Activated CD4-positive, alpha-beta T cell treated with anti-CD3 and anti-CD28 coated beads, Interleukin-2, amount 10 ng/mL, durations not matched to agents 24 days and 14 days (primary cell): ENCODE results near the gene ZBTB16. TPM values are rescaled to one million over a fixed set of nuclear protein-coding genes. Genes with fewer than 3 reads are reported as not detected.

ENCODE experiments used
- DNase-seq: peaks from one replicate; pipeline ENCODE4 v3.0.0; 2022
- H3K27ac Mint-ChIP-seq: one replicate; pipeline ENCODE4 v1.8.0; 2022; ENCODE audit warnings: mild to moderate bottlenecking, mixed read lengths
- H3K27me3 Mint-ChIP-seq: one replicate; pipeline ENCODE4 v1.8.0; 2022; ENCODE audit warnings: mixed read lengths
- H3K36me3 Mint-ChIP-seq: one replicate; pipeline ENCODE4 v1.8.0; 2022; ENCODE audit warnings: low read depth, mild to moderate bottlenecking, mixed read lengths
- H3K4me1 Mint-ChIP-seq: one replicate; pipeline ENCODE4 v1.8.0; 2021; ENCODE audit warnings: mixed read lengths
- H3K4me3 Mint-ChIP-seq: one replicate; pipeline ENCODE4 v1.8.0; 2022; ENCODE audit warnings: mild to moderate bottlenecking, moderate library complexity, mixed read lengths
- H3K9me3 Mint-ChIP-seq: one replicate; pipeline ENCODE4 v1.8.0; 2021; ENCODE audit warnings: mixed read lengths
- intact Hi-C: fragments of 100-400 bp; cut with micrococcal nuclease; formaldehyde crosslinking; loops from one replicate; pipeline ENCODE4 v1.15.1; 2023
- total RNA-seq: library from RNA; stranded (reverse); gene quantifications from 2 replicates; pipeline ENCODE4 v1.2.3, GENCODE V29; 2022

ZBTB16 gene
- total RNA-seq, 1 donor from 2014 or later: 3.8 TPM

DNA sequence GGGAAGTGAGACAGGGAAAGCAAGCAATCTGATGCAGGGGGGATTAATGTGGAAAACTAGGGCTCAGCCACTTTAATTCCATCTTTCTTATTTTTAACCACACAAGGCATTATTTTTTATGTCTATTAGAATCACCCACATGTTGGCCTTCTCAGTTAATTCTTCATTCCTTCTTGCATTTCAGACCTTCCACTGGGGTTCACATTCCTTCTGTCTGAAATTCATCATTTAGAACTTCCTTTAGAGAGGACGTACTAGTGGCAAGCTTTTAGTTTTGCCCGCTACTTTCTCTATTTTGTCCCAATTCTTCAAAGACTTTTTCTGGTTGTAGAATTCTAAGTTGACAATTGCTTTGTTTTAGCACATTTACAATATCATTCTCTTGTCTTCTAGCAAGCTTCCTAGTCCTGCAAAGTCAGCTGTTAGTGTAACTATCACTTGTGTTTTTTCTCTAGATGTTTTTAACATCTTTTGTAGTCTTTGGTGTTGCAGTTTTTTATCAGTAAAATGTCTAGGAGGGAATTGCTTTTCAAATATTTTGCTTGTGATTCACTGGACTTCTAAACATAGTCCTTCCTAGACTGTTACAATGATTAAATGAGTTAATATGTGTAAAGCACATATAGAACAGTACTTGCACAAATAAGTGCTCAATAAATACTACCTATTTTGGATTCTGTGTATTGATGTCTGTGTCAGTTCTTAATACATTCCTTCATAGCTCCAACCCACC lies 231.2 kb downstream of the ZBTB16 start:
- Mint-ChIP-seq H3K9me3 (peaks cover 3% of the 10 kb centered on the region), H3K36me3 (no peaks in the 10 kb centered on the region), H3K4me1 (peaks cover 4% of the 10 kb centered on the region), H3K4me3 (no peak overlapping the region), H3K27ac (no peak overlapping the region), H3K27me3 (peaks cover 21% of the 10 kb centered on the region)
- no peak for DNase-seq
- intact Hi-C loops: no loop called here

DNA sequence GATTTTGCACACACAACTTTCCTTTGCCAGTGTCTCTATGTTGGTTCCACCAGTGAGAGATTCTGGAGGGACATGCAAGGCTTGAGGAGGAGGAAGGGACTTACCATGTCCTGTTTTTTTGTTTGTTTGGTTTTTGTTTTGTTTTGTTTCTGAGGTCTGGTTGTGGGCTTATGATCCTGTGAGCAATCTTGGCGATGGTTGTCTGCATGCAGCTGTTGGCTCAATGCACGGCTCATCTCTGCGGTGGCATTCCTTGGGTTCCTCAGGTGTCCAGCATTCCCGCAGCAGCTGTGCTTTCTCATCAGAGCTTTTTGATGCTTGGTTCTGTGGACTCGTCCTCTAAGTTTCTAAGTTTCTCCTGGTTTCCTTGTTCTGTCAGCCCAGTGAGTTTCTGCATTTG lies 231.9 kb downstream of the ZBTB16 start:
- H3K9me3 Mint-ChIP-seq: peaks cover 3% of the 10 kb centered on the region
- no peak overlapping the region for H3K27ac Mint-ChIP-seq
- no peaks in the 10 kb centered on the region for H3K36me3 Mint-ChIP-seq
- H3K27me3 Mint-ChIP-seq: peaks cover 25% of the 10 kb centered on the region
- intact Hi-C loops: no loop called here
- H3K4me3 Mint-ChIP-seq: peak overlapping the region; percentile 3
- DNase-seq: no peak
- H3K4me1 Mint-ChIP-seq: peaks cover 4% of the 10 kb centered on the region

DNA sequence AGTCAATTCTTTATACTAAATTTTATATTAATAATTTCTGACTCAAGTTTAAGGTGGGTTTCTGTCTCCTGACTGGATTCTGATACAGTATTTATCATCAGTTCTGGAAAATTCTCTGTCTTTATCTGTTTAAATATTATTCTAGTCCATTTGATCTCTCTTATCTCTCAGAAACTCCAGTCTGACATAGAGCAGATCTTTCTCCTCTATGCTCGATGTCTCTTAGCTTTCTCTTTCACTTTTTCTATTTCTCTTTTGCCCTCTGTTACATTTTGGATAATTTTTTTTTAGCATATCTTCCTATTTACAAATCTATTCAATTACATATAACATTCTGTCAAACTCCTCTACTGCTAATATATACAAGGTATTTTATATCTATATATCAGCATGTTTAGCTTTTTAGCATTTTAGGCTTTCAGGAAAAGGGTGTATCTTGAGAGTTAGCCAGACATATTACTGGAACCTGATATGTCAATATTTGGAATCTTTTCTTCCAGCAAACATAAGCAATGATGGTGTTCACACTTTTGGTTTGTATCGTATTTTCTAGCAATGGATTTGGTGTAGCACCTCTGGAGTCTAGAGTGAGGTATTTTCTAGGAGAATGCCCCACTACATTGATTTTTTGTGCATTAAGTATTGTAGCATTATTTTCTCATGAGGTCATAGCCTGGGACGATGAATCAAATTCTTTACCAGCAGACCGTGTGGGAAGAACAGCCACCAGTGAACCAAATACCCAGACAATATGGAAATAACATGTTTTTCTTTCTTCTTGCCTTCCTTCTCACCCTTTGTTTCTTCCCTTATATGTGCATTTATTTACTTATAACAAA lies 232.6 kb downstream of the ZBTB16 start:
- peaks cover 3% of the 10 kb centered on the region for H3K9me3 Mint-ChIP-seq
- intact Hi-C loops: no loop called here
- no peak for DNase-seq
- no peak overlapping the region for H3K27ac Mint-ChIP-seq
- H3K4me3 Mint-ChIP-seq: peak overlapping the region; percentile 30
- H3K27me3 Mint-ChIP-seq: peaks cover 25% of the 10 kb centered on the region
- peaks cover 4% of the 10 kb centered on the region for H3K4me1 Mint-ChIP-seq
- H3K36me3 Mint-ChIP-seq: no peaks in the 10 kb centered on the region

DNA sequence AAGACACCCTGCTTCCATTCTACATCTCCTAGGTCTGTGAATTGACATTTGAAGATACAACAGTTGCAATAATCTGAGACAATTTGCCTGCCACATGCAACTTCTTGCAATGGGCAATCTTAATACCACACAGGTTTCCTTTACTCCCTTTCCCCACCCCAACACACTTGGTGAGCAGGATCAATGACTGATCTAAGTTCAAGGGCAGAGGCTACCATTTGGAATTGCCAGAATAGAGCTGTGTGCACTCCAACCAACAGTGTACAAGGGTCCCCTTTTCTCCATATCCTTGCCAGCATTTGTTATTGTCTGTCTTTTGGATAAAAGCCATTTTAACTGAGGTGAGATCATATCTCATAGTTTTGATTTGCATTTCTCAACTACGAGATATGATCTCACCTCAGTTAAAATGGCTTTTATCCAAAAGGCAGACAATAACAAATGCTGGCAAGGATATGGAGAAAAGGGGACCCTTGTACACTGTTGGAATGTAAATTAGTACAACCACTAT lies 233.7 kb downstream of the ZBTB16 start:
- Mint-ChIP-seq H3K36me3 (no peaks in the 10 kb centered on the region), H3K4me3 (no peak overlapping the region), H3K27me3 (peaks cover 23% of the 10 kb centered on the region), H3K9me3 (peaks cover 3% of the 10 kb centered on the region), H3K4me1 (peaks cover 4% of the 10 kb centered on the region), H3K27ac (no peak overlapping the region)
- DNase-seq: no peak
- intact Hi-C loops: no loop called here

DNA sequence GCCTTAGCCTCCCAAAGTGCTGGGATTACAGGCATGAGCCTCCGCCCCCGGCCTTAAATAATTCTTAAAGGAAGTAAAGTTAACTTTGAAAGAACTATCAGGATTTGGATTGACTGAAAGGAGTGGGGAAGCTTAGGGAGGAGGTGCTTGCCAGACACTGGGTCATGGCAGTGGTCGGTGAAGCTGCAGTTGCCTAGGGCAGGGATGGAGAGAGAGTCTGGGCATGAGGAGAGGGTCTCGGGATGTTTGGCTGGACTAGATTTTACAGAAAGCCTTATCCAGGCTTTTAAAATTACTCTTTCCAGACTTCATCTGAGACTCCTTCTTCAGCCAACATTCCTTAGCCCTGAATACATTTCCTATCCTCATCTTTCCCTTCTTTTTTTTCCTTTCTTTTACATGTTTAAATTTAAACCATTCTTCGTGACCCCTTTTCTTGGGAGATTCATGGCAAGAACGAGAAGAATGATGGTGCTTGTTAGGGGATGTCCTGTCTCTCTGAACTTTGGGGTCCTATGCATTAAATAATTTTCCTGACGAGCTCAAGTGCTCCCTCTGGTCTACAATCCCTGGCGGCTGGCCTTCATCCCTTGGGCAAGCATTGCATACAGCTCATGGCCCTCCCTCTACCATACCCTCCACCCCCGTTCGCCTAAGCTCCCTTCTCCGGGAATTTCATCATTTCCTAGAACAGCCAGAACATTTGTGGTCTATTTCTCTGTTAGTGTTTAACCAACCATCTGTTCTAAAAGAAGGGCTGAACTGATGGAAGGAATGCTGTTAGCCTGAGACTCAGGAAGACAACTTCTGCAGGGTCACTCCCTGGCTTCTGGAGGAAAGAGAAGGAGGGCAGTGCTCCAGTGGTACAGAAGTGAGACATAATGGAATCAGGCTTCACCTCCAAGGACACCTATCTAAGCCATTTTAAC lies 236.4 kb downstream of the ZBTB16 start, which contains the start of gene NNMT:
NNMT (plus strand) TSS at position 724 of the 929 bp plus-strand sequence; CDS start at position 882, 158 bp downstream.
- intact Hi-C loops: no loop called here
- peaks cover 6% of the 10 kb centered on the region for H3K9me3 Mint-ChIP-seq

DNA sequence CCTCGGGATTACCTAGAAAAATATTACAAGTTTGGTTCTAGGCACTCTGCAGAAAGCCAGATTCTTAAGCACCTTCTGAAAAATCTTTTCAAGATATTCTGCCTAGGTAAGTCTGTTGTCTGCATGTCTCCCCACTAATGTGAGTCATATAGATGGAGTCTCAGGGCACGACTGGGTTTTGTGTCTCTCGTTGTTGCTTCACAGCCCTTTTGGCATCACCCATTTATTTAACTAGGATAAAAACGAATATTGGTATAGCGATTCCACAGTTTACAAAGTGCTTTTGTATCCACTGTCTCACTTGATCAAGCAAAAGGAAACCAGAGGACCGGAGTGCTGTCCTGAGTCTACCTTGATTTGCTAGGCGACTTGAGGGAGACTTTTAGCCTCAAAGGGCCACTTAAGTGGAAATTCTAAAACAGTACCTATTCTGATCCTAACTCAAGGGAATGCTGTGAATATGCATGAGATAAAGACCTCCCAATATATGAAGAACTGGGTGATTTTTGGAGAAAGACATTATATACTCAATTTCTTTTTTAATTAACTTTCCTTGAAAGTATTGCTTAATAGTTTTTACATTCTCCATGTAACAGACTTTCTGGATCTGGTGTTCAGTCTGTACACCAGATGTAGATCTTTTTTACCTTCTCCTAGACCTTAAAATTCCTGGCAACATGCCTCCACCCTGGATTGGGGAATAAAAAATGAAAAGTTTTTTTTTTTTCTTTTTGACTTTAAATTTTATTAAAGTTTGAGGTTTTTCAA lies 237.3 kb downstream of the ZBTB16 start:
- peaks cover 2% of the 10 kb centered on the region for H3K4me1 Mint-ChIP-seq
- no peak overlapping the region for H3K4me3 Mint-ChIP-seq
- intact Hi-C loops: no loop called here
- peaks cover 18% of the 10 kb centered on the region for H3K27me3 Mint-ChIP-seq
- no peak for DNase-seq
- peaks cover 6% of the 10 kb centered on the region for H3K9me3 Mint-ChIP-seq
- no peaks in the 10 kb centered on the region for H3K36me3 Mint-ChIP-seq
- no peak overlapping the region for H3K27ac Mint-ChIP-seq

More for the DNA sequence above, 236.4 kb downstream of the ZBTB16 start, which contains the start of gene NNMT:
- H3K36me3 Mint-ChIP-seq: no peaks in the 10 kb centered on the region
- peaks cover 21% of the 10 kb centered on the region for H3K27me3 Mint-ChIP-seq
- H3K4me3 Mint-ChIP-seq: no peak within 1 kb of the TSS
- DNase-seq: no peak
- peaks cover 4% of the 10 kb centered on the region for H3K4me1 Mint-ChIP-seq
- no peak within 1 kb of the TSS for H3K27ac Mint-ChIP-seq

DNA sequence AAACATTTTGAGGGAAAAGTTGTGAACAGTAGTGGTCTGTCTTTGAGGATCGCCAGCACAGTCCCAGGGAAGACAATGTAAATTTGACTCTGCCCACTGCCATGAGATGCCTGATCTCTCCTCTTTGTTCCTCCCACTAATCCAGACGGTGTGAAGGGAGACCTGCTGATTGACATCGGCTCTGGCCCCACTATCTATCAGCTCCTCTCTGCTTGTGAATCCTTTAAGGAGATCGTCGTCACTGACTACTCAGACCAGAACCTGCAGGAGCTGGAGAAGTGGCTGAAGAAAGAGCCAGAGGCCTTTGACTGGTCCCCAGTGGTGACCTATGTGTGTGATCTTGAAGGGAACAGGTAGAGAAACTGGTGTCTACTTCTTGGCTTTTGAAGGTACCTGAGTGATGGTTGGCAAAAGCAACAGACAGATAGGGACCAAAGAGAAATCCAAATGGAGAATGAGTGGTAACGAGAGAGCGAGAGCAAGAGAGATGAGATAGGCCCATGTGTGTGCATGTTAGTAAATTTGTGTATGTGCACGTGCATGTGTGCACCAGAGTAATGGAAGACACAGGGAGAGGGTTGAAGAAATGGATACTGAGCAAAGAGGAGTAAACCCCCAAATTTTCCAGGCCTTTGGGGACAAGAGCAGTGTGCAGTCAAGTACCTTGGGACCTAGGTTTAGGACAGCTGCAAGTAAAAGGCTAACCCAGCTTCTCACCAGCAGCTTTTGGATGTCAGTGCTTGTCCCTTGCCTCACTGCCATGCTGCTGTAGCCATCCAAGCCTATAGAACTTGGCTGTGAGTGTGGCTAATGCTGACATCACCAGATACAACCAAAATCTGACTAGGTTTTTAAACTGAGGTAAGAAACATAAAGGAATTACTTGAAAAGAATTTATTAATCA lies 238.5 kb downstream of the ZBTB16 start:
- peaks cover 6% of the 10 kb centered on the region for H3K9me3 Mint-ChIP-seq

DNA sequence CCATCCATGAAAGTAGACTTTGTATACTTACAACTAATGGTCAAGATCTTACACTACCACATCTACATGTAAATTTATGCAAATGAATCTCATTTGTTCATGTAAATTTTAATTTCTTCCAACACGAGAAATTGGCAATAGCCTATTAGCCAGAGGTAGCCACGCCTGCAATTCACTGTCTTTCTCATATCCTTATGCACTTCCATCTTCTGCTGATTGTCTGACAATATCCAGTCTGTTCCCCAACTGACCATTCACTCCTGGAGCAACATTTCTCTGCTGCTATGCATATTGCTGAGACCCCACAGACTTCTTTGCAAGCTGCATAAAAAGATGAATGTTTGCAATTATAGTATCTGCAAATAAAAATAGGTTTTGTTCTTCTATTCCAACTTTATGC lies 239.2 kb downstream of the ZBTB16 start:
- no peak for DNase-seq
- Mint-ChIP-seq H3K4me3 (no peak overlapping the region), H3K4me1 (no peaks in the 10 kb centered on the region), H3K27me3 (peaks cover 17% of the 10 kb centered on the region), H3K9me3 (peaks cover 6% of the 10 kb centered on the region), H3K36me3 (no peaks in the 10 kb centered on the region), H3K27ac (no peak overlapping the region)
- intact Hi-C loops: no loop called here

More for the DNA sequence above, 238.5 kb downstream of the ZBTB16 start:
- intact Hi-C loops: no loop called here
- H3K27ac Mint-ChIP-seq: no peak overlapping the region
- H3K36me3 Mint-ChIP-seq: no peaks in the 10 kb centered on the region
- no peaks in the 10 kb centered on the region for H3K4me1 Mint-ChIP-seq
- H3K4me3 Mint-ChIP-seq: no peak overlapping the region
- peaks cover 17% of the 10 kb centered on the region for H3K27me3 Mint-ChIP-seq
- no peak for DNase-seq

Other genes with a start within 250 kb of the ZBTB16 start
- 34.8 and 36.2 TPM in 2 replicates for gene USP28, start 184.1 kb upstream of the ZBTB16 start, total RNA-seq
- not detected in 2 replicates for gene HTR3B, start 154.9 kb upstream of the ZBTB16 start, total RNA-seq
- not detected in 2 replicates for gene HTR3A, start 84.6 kb upstream of the ZBTB16 start, total RNA-seq
- gene NNMT, start 236.7 kb downstream of the ZBTB16 start, total RNA-seq: not detected in 2 replicates